PC-3 (cell line): ENCODE measurements around the gene ZNF26. TPM values are rescaled to one million over a fixed set of nuclear protein-coding genes. Genes with fewer than 3 reads are reported as not detected.
"Not testable (repeated sequence)": the region's sequence is repeated elsewhere in the genome, so short reads cannot be mapped to it uniquely, and the experiment has no call there.

Source experiments
- ATAC-seq: fragments of 200-7000 bp; cut with Tn5 transposase; 2 replicates; pipeline ENCODE4 v1.9.1; 2020; ENCODE audit warnings: mild to moderate bottlenecking, moderate library complexity
- BruUV-seq: library from RNA; stranded (reverse); fragments of 400-500 nt; replicated peaks from 2 replicates; lab custom pipeline; 2021; lab: Mats Ljungman, UMichigan
- CTCF ChIA-PET: fragments of 300-600 bp; sonication (Branson Sonifier 250); formaldehyde crosslinking; loops from one replicate; lab custom pipeline; 2022; ENCODE audit warnings: antibody characterized with exemption; lab: Charles Lee
- POLR2A ChIA-PET: fragments of 300-600 bp; sonication (Branson Sonifier 250); formaldehyde crosslinking; loops from one replicate; lab custom pipeline; 2022; ENCODE audit warnings: antibody characterized with exemption; ENCODE audit not compliant: unreplicated experiment; lab: Charles Lee
- DNase-seq: peaks from one replicate; pipeline ENCODE4 v3.0.0-alpha.2; 2015
- H2AFZ ChIP-seq: fragments of 300-600 bp; sonication (generic); 2 replicates; pipeline ENCODE4 v1.6.0; 2016; ENCODE audit warnings: antibody characterized with exemption, low read length
- H3F3A ChIP-seq: fragments of 300-600 bp; sonication (generic); one replicate; pipeline ENCODE4 v1.6.0; 2017; ENCODE audit warnings: antibody characterized with exemption, low read length, control low read depth, mild to moderate bottlenecking; ENCODE audit not compliant: unreplicated experiment
- H3K27ac ChIP-seq: fragments of 300-600 bp; sonication (generic); 2 replicates; pipeline ENCODE4 v1.5.1; 2016; ENCODE audit warnings: mild to moderate bottlenecking, low read length
- H3K27me3 ChIP-seq: fragments of 300-600 bp; sonication (generic); 2 replicates; pipeline ENCODE4 v1.6.1; 2016; ENCODE audit warnings: low read length, mixed read lengths
- H3K36me3 ChIP-seq: fragments of 300-600 bp; sonication (generic); 2 replicates; pipeline ENCODE4 v1.6.1; 2016; ENCODE audit warnings: low read depth, mixed run types, low read length, mixed read lengths
- H3K4me1 ChIP-seq: fragments of 300-600 bp; sonication (generic); 2 replicates; pipeline ENCODE4 v1.5.1; 2016; ENCODE audit warnings: low read length; ENCODE audit not compliant: insufficient read depth
- H3K4me2 ChIP-seq: fragments of 300-600 bp; sonication (generic); 2 replicates; pipeline ENCODE4 v1.6.0; 2016; ENCODE audit warnings: low read length
- H3K4me3 ChIP-seq: fragments of 300-600 bp; sonication (generic); 2 replicates; pipeline ENCODE4 v1.5.1; 2016; ENCODE audit warnings: mild to moderate bottlenecking, low read length, mixed read lengths
- H3K79me2 ChIP-seq: fragments of 300-600 bp; sonication (generic); 2 replicates; pipeline ENCODE4 v1.6.1; 2017; ENCODE audit warnings: low read length, mixed read lengths
- H3K9ac ChIP-seq: fragments of 300-600 bp; sonication (generic); 2 replicates; pipeline ENCODE4 v1.6.0; 2016; ENCODE audit warnings: mild to moderate bottlenecking, low read length
- H3K9me2 ChIP-seq: fragments of 300-600 bp; sonication (generic); replicated peaks from 2 replicates; pipeline ENCODE4 v1.6.1; 2016; ENCODE audit warnings: mixed run types, low read length, mixed read lengths
- H3K9me3 ChIP-seq: fragments of 300-600 bp; sonication (generic); 2 replicates; pipeline ENCODE4 v1.6.1; 2016; ENCODE audit warnings: low read length, mixed read lengths
- H4K20me1 ChIP-seq: fragments of 300-600 bp; sonication (generic); 2 replicates; pipeline ENCODE4 v1.6.1; 2016; ENCODE audit warnings: low read length, mixed read lengths
- CTCF ChIP-seq: fragments of 300-600 bp; sonication (generic); conservative IDR thresholded peaks from 2 replicates; pipeline ENCODE4 v1.5.1; 2017; ENCODE audit warnings: antibody characterized with exemption, low read depth, mild to moderate bottlenecking, low read length
- EZH2 ChIP-seq: fragments of 300-600 bp; sonication (generic); IDR thresholded peaks from one replicate; pipeline ENCODE4 v1.6.1; 2017; ENCODE audit warnings: antibody characterized with exemption, mild to moderate bottlenecking, low read length; ENCODE audit not compliant: unreplicated experiment
- EZH2phosphoT487 ChIP-seq: fragments of 300-600 bp; sonication (generic); IDR thresholded peaks from 2 replicates; pipeline ENCODE4 v1.6.1; 2018; ENCODE audit warnings: mild to moderate bottlenecking, antibody characterized with exemption, low read length, borderline replicate concordance
- intact Hi-C: fragments of 100-400 bp; cut with micrococcal nuclease; formaldehyde crosslinking; loops from 2 replicates; pipeline ENCODE4 v1.9.0; 2023
- total RNA-seq: library from RNA; depleted of rRNA; stranded (reverse); fragments of >200 nt; gene quantifications from 2 replicates; pipeline ENCODE4 v1.2.3, GENCODE V29; 2014

ZNF26 gene
- total RNA-seq, 1 experiment from 2014 or later = 30.2 TPM

GRCh38 chr12:132955094-132956010 lies 30.8 kb upstream of the ZNF26 start:
- H3K27me3 ChIP-seq = no peaks in the 10 kb centered on the region
- TSS peak; percentile 83 for BruUV-seq
- peaks cover 32% of the 10 kb centered on the region for H3K36me3 ChIP-seq
- H3F3A ChIP-seq = peaks cover 9% of the 10 kb centered on the region
- CTCF ChIA-PET = no interaction called here
- peak overlapping the region; percentile 92 for H3K4me2 ChIP-seq
- DNase-seq (peak; percentile 69), ATAC-seq (peak; percentile 46)
- peak overlapping the region; percentile 68 for H3K27ac ChIP-seq
- intact Hi-C loops = loop anchor here (1.0 to 2.0 kb wide), 2 partner anchors 31 to 47 kb away; partner anchors contain the start of gene ZNF26
- POLR2A ChIA-PET = interaction anchor here (0.6 kb wide), 2 partner anchors 20 to 33 kb away, joined by 3 read pairs; no protein-coding TSS in a partner anchor
- H3K9me3 ChIP-seq = peaks cover 21% of the 10 kb centered on the region
- H3K4me1 ChIP-seq = peaks cover 8% of the 10 kb centered on the region
- H3K9ac ChIP-seq = peak overlapping the region; percentile 87
- peak overlapping the region; percentile 85 for H2AFZ ChIP-seq
- peaks cover 52% of the 10 kb centered on the region for H3K79me2 ChIP-seq
- no peaks in the 10 kb centered on the region for H3K9me2 ChIP-seq
- no peak for TF ChIP-seq CTCF
- no peak for TF ChIP-seq EZH2
- H4K20me1 ChIP-seq = no peaks in the 10 kb centered on the region
- H3K4me3 ChIP-seq = peak overlapping the region; percentile 84

- ATAC-seq (peak; percentile 84), DNase-seq (peak; percentile 87)
- Histone ChIP-seq H3F3A (peaks cover 9% of the 10 kb centered on the region), H3K4me1 (peaks cover 8% of the 10 kb centered on the region), H3K4me2 (peak within 1 kb of the TSS; percentile 92), H3K9me3 (peaks cover 13% of the 10 kb centered on the region), H3K79me2 (peaks cover 44% of the 10 kb centered on the region), H3K36me3 (peaks cover 23% of the 10 kb centered on the region), H2AFZ (peak within 1 kb of the TSS; percentile 95), H3K27me3 (no peaks in the 10 kb centered on the region), H4K20me1 (no peaks in the 10 kb centered on the region), H3K27ac (peak within 1 kb of the TSS; percentile 68), H3K9ac (peak within 1 kb of the TSS; percentile 87), H3K9me2 (no peaks in the 10 kb centered on the region), H3K4me3 (peak within 1 kb of the TSS; percentile 84)
- BruUV-seq = TSS peak; percentile 82
- ChIA-PET POLR2A (no interaction called here), CTCF (no interaction called here)
- intact Hi-C loops = loop anchor here (1.0 to 2.0 kb wide), 2 partner anchors 30 to 47 kb away; partner anchors contain the start of gene ZNF26
- TF ChIP-seq CTCF (no peak), EZH2 (no peak), EZH2phosphoT487 (no peak)
These were observed 30.0 kb upstream of the ZNF26 start, which contains the start of gene ZNF605 for GRCh38 chr12:132956011-132956788. ZNF605 (minus strand) TSS chr12:132956306; CDS start chr12:132945635, 10,671 bp downstream.

DNA sequence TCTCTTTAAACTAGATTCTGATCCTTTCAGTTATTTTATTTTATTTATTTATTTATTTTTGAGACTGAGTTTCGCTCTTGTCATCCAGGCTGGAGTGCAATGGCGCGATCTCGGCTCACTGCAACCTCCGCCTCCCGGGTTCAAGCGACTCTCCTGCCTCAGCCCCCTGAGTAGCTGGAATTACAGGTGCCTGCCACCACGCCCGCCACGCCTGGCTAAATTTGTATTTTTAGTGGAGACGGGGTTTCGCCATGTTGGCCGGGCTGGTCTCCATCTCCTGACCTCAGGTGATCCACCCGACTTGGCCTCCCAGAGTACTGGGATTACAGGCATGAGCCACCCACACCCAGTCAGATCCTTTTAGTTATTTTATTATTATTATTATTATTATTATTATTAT lies 24.4 kb upstream of the ZNF26 start:
- DNase-seq, H3K4me3 ChIP-seq, ATAC-seq, H3K79me2 ChIP-seq, H3K27ac ChIP-seq, POLR2A ChIA-PET, H4K20me1 ChIP-seq, H3K27me3 ChIP-seq, H2AFZ ChIP-seq, H3K9me2 ChIP-seq, H3K36me3 ChIP-seq, intact Hi-C loops, H3F3A ChIP-seq, H3K4me2 ChIP-seq, H3K4me1 ChIP-seq, BruUV-seq, H3K9me3 ChIP-seq, CTCF ChIA-PET, H3K9ac ChIP-seq: not testable (repeated sequence)
